Smooth muscle cell of the brain vasculature (primary cell): ENCODE data around the gene NAA80.
"Not testable (repeated sequence)": the region's sequence is repeated elsewhere in the genome, so short reads cannot be mapped to it uniquely, and the experiment has no call there.

Experiments
- DNase-seq: peaks from one replicate; pipeline ENCODE4 v3.0.0-alpha.2; 2012; ENCODE audit warnings: low read depth, low spot score

Gene NAA80

DNA sequence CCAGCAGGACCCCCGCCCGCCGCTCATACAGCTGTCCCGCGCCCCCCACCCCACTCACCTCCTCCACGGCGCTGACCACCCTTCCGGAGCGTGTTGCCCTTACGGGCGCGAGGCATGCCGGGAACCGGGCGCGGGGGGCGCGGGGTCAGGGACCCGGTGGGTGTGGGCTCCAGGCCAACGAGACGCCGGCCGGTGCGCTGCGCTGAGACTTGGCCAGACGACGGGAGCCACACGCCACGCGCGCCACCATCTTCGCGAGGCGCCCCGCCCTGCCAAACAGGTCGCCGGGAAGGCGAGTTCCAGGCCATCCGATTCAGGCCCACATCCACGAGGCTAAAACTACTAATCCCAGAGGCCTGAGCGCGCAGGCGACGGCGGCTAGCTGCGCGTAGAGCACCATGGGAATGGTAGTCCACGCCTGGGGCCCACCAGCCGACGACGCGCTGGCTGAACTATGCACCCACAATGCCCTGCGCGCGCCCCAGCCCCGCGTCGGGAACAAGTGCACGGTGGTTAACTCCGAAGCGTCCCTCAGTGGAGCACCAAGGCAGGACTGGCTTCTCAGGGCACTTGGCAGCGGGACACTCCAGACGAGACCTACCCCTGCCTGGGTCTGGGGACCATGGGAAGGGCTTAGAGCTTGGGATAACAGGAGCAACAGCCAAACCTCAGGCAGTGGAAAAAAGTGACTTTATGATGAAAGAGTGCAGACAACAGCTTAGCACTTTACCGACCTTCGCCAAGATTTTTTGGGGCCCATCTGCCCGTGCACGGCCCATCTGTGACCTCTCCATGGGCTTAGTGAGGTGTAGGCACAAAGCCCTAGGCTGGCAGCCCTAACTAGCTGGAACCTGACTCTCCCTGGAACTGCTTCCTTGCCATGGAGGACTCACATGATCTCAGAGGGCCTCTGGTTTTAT lies 6.8 kb downstream of the NAA80 start, which contains the start of gene IFRD2:
TSS of gene IFRD2 (minus strand) at position 271 of the 920 bp plus-strand sequence. CDS start at position 116, 155 bp downstream.
- peak; percentile 94 for DNase-seq

- DNase-seq, result no peak
Observed at GRCh38 chr3:50290161-50290641, 9.0 kb downstream of the NAA80 start.

- DNase-seq, result no peak
Observed at GRCh38 chr3:50289130-50289529, 10.1 kb downstream of the NAA80 start.

DNA sequence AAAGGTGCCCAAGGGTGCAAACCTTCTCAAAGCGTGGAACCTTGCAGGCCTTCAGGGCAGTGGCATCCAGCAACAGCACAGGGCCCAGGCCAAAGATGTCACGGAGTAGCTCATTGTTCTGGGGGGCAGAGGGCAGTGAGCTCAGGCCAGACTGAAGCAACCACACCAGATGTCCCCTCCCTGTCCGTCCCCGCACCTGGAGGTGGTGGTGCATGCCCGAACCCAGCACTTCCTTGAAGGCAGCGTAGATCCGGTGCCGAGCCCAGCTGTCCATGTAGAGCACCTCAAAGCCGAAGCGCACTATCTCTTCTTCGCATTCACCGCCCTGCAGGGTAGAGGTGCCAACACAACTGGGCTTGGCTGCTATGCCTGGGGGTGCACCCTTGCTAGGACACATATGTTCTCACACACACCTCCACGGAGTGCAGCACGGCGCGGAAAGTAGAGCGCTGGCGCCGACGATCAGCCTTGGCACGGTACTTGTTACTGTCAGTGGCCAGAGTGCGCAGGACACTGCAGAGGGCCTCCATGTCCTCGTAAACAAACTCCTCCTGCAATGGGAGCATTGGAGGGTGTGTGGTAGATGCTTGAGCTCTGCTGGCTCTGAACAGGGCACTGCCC lies 10.7 kb downstream of the NAA80 start:
- DNase-seq, result no peak

GRCh38 chr3:50287262-50287661 lies 11.9 kb downstream of the NAA80 start:
- no peak for DNase-seq

- no peak for DNase-seq
Observed at GRCh38 chr3:50286322-50287227, 12.6 kb downstream of the NAA80 start.

- not testable (repeated sequence) for DNase-seq
Observed at GRCh38 chr3:50284121-50284520, 15.1 kb downstream of the NAA80 start.

DNA sequence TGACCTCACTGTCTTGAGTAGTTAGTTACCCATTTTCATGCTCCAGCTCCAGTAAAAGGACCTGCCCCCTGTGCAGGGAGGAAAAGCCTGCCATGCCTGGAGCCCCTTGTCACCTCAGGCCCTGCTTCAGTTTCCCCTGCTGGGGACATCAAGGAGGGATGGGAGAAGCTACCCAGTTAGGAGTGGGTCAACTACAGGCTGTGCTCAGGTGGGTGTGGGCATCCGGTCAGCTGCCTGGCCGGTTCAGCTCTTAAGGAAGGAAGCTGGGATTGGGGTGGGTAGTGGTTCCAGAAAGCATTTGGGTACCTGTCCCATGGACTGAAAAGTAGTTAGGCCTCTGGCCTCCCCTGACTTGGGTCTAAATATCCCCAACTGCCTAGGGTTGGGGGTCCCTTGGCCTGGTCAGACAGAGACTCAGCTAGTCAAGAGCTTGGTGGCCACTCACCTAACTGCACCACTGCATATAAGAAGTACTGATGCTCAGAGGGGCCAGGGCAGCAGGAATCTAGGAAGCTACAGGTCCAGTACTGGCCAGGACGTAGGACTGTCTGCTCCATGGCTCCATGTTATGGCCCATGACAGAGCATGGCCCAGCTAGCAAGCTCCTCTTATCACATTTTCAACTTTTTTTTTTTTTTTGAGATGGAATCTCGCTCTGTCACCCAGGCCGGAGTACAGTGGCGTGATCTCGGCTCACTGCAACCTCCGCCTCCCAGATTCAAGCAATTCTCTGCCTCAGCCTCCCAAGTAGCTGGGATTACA lies 19.8 kb downstream of the NAA80 start:
- DNase-seq, result no peak

GRCh38 chr3:50278880-50279224 lies 20.4 kb downstream of the NAA80 start, which contains the start of gene LSMEM2:
Gene LSMEM2 (plus strand): TSS chr3:50279087. CDS start chr3:50279114, 27 bp downstream.
- no peak for DNase-seq

DNA sequence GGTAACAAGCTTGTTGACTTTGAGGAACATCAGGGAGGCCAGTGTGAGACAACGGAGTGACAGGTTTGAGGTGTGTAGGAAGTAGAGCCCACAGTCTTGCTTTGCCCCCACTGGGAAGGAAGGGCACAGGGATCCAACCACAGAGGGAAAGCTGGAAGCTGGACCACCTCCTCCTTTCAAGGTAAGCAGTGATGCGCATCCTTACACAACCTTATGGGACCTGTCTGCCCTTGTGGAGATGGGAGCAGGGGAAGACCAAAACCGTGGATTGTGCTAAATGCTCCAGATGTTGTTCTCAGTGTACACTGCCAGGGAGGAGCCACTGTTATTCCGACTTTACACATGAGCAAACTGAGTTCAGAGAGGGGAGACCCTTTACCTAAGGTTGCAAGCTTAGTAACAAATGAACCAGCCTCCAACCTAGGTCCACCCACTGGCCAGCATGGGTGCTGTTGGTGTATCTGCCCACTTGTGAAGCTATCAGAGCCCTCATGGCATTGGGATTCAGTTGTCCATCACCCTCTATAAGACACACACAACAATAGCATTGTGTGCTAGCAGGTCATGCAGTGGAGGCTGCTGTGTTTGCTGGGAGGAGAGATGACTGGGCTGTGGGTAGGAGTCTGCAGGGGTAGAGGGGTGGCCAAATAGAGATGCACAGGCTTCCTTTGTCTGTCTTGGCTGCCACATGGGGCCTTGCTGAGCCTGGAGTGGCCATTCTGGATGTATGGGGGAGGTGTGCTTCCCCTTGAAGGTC lies 20.9 kb downstream of the NAA80 start:
- DNase-seq, result no peak

- DNase-seq, result no peak
Observed at GRCh38 chr3:50276762-50277101, 22.5 kb downstream of the NAA80 start.

DNA sequence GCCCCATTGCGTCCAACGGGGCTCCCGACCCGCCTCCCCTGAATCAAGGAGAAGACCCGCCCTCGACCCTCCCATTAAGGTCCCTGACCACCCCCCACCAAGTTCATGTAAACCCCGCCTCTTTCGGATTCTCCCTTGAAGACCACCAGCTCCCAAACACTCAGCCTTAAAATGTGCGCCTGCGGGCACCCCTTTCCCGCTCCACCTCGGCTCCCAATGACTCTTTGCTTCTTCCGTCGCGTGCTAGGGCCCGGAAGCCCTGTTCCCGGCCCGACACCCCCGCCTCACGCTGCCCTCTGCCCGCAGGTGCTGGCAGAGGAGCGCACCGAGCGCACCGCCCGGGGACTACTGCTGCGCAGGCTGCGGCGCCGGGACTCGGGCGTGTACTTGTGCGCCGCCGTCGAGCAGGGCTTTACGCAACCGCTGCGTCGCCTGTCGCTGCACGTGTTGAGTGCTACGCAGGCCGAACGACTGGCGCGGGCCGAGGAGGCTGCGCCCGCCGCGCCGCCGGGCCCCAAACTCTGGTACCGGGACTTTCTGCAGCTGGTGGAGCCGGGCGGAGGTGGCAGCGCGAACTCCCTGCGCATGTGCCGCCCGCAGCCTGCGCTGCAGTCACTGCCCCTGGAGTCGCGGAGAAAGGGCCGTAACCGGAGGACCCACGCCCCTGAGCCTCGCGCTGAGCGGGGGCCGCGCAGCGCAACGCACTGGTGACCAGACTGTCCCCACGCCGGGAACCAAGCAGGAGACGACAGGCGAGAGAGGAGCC lies 23.0 kb downstream of the NAA80 start:
- no peak for DNase-seq

DNA sequence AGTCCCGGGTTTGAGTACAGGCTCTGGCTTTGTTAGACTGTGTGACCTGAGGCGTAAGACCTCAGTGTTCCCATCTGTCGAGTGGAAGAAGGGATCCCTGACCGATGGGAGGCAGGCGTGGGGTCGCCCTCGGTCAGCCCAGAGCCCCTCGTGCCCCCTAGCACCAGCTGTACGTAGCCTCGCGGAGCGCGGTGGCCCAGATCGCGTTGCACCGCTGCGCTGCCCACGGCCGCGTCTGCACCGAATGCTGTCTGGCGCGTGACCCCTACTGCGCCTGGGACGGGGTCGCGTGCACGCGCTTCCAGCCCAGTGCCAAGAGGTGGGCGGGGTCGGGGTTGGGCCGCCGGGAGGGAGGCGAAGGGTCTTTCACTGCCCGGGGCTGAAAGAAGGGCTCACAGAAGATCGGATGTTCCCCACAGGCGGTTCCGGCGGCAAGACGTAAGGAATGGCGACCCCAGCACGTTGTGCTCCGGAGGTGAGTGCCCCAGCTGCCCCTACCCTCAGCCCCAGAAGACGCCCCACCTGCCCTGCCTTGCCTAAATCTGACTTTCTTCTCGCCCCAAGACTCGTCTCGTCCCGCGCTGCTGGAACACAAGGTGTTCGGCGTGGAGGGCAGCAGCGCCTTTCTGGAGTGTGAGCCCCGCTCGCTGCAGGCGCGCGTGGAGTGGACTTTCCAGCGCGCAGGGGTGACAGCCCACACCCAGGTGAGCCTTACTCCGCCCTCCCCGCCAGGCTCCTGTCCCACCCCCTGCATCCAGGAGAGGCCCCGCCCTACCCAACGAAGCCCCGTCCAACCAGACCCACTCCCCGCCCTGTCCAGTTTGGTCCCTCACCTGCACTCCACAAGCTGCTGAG lies 23.8 kb downstream of the NAA80 start:
- DNase-seq, result no peak

GRCh38 chr3:50274371-50275104 lies 24.7 kb downstream of the NAA80 start:
- DNase-seq, result no peak

GRCh38 chr3:50273689-50274065 lies 25.5 kb downstream of the NAA80 start:
- no peak for DNase-seq

DNA sequence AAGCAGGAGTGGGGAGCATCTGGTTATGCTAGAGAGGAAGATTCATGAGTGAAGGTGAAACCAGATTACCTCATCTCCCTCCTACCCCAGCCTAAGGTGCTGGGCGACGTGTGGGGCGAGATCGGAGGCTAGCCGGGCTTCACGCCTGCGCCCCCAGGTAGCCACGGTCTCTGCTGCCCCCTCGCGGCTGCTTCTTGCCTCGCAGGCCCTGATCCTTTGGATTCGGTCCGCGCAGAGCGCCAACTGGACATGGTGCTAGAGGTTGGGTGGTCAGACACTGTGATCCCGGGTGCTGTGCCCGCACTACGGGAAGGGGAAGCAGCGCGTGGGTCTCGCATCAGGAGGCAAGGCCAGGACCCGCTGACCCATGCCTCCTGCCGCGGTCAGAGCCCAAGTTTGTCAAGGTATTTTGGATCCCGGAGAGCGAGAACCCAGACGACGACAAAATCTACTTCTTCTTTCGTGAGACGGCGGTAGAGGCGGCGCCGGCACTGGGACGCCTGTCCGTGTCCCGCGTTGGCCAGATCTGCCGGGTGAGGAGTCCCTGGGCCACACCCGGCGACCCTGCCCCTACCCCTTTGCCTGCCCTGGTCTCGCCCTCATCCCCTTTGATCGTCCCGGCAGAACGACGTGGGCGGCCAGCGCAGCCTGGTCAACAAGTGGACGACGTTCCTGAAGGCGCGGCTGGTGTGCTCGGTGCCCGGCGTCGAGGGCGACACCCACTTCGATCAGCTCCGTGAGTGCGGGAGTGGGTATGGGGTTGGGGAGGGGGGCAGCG lies 26.1 kb downstream of the NAA80 start:
- DNase-seq, result peak; percentile 43

DNA sequence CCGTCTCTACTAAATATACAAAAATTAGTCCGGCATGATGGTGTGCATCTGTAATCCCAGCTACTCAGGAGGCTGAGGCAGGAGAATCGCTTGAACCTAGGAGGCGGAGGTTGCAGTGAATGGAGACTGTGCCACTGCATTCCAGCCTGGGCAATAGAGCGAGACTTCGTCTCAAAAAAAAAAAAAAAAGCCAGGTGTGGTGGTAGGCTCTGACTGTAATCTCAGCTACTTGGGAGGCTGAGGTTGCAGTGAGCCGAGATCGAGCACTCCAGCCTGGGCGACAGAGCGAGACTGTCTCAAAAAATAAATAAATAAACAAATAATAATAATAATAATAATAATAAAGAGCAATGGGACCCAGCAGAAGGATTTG lies 26.7 kb downstream of the NAA80 start:
- DNase-seq, result not testable (repeated sequence)
